Measurements from ENCODE around the gene VWA7.

VWA7 gene

GRCh38 chr6:31744422-31744821 lies 32.7 kb downstream of the VWA7 start:
- DNase-seq = no peak

GRCh38 chr6:31742894-31743293 lies 34.2 kb downstream of the VWA7 start:
- no peak for DNase-seq

- DNase-seq = no peak
These were observed 35.3 kb downstream of the VWA7 start for GRCh38 chr6:31741815-31742214.

GRCh38 chr6:31740397-31741223 lies 36.5 kb downstream of the VWA7 start:
- DNase-seq = no peak

GRCh38 chr6:31739639-31740396 lies 37.3 kb downstream of the VWA7 start, which contains the start of gene MSH5:
Gene MSH5 (plus strand): TSS chr6:31740005. CDS start chr6:31740467, 462 bp downstream.
- peak; percentile 83 for DNase-seq

GRCh38 chr6:31737991-31738979 lies 38.8 kb downstream of the VWA7 start:
- no peak for DNase-seq

GRCh38 chr6:31737315-31737990 lies 39.7 kb downstream of the VWA7 start:
- DNase-seq = no peak

GRCh38 chr6:31736768-31737314 lies 40.3 kb downstream of the VWA7 start:
- DNase-seq = no peak

- DNase-seq = peak; percentile 47
These were observed 40.9 kb downstream of the VWA7 start, which contains the start of gene CLIC1 for GRCh38 chr6:31736021-31736767. Gene CLIC1 (minus strand): TSS chr6:31736530. CDS start chr6:31736300, 230 bp downstream.

GRCh38 chr6:31734821-31735406 lies 42.2 kb downstream of the VWA7 start:
- no peak for DNase-seq

GRCh38 chr6:31734247-31734820 lies 42.8 kb downstream of the VWA7 start:
- no peak for DNase-seq

- DNase-seq = no peak
These were observed 43.4 kb downstream of the VWA7 start for GRCh38 chr6:31733734-31734133.

GRCh38 chr6:31732029-31732428 lies 45.1 kb downstream of the VWA7 start:
- DNase-seq = no peak

- no peak for DNase-seq
These were observed 46.5 kb downstream of the VWA7 start for GRCh38 chr6:31730631-31731086.

GRCh38 chr6:31729979-31730630 lies 47.0 kb downstream of the VWA7 start:
- peak; percentile 53 for DNase-seq

- DNase-seq = no peak
These were observed 47.6 kb downstream of the VWA7 start for GRCh38 chr6:31729515-31729978.

- DNase-seq = no peak
These were observed 48.2 kb downstream of the VWA7 start, which contains the start of gene DDAH2 for GRCh38 chr6:31728767-31729514. Gene DDAH2 (minus strand): TSS chr6:31729299. CDS start chr6:31729161, 138 bp downstream.

All from activated gamma-delta T cell (primary cell).